Breast epithelium (tissue), 3 donors: ENCODE measurements around the gene MRPL20.

ENCODE experiments used
- POLR2A ChIP-seq: fragments of 450-650 bp; IDR thresholded peaks from one replicate; pipeline ENCODE4 v1.6.1; 2016; ENCODE audit warnings: antibody characterized with exemption, mild to moderate bottlenecking, moderate library complexity
- POLR2AphosphoS5 ChIP-seq, 3 donors: sonication (generic); formaldehyde crosslinking; IDR thresholded peaks; one replicate each; pipeline ENCODE4 v1.6.1; 2017; ENCODE audit warnings: antibody characterized with exemption in 3 of 3
- TF ChIP-seq, protein P1 (sequence below), 3 donors: fragments of 450-650 bp; IDR thresholded peaks; one replicate each; pipeline ENCODE4 v1.5.1; 2016 to 2017; ENCODE audit warnings: antibody characterized with exemption in 3 of 3, mild to moderate bottlenecking in 3 of 3, moderate library complexity in 3 of 3

- TF ChIP-seq, protein P1, sequence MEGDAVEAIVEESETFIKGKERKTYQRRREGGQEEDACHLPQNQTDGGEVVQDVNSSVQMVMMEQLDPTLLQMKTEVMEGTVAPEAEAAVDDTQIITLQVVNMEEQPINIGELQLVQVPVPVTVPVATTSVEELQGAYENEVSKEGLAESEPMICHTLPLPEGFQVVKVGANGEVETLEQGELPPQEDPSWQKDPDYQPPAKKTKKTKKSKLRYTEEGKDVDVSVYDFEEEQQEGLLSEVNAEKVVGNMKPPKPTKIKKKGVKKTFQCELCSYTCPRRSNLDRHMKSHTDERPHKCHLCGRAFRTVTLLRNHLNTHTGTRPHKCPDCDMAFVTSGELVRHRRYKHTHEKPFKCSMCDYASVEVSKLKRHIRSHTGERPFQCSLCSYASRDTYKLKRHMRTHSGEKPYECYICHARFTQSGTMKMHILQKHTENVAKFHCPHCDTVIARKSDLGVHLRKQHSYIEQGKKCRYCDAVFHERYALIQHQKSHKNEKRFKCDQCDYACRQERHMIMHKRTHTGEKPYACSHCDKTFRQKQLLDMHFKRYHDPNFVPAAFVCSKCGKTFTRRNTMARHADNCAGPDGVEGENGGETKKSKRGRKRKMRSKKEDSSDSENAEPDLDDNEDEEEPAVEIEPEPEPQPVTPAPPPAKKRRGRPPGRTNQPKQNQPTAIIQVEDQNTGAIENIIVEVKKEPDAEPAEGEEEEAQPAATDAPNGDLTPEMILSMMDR (IDR thresholded peaks at IDR 0.05) = no peak
- TF ChIP-seq POLR2A (no peak), POLR2AphosphoS5 (IDR thresholded peaks at IDR 0.05) (no peak)
Observed at GRCh38 chr1:1353389-1354151, 53.5 kb downstream of the MRPL20 start.
